ENCODE measurements around the gene NCF4.

Gene NCF4

GRCh38 chr22:36838119-36839030 is 22.4 kb upstream of the NCF4 start:
- DNase-seq (ENCODE audit: low spot score): no peak

GRCh38 chr22:36839356-36840073 is 21.3 kb upstream of the NCF4 start:
- DNase-seq (ENCODE audit: low spot score): no peak

- no peak for DNase-seq (ENCODE audit: low spot score)
Observed at GRCh38 chr22:36840106-36840505, 20.7 kb upstream of the NCF4 start.

- no peak for DNase-seq (ENCODE audit: low spot score)
Observed at GRCh38 chr22:36846271-36846670, 14.5 kb upstream of the NCF4 start.

GRCh38 chr22:36846949-36847348 is 13.9 kb upstream of the NCF4 start:
- DNase-seq (ENCODE audit: low spot score): no peak

GRCh38 chr22:36850056-36850455 is 10.8 kb upstream of the NCF4 start:
- no peak for DNase-seq (ENCODE audit: low spot score)

GRCh38 chr22:36850682-36851081 is 10.1 kb upstream of the NCF4 start:
- DNase-seq (ENCODE audit: low spot score): no peak

- DNase-seq (ENCODE audit: low spot score): no peak
Observed at GRCh38 chr22:36852056-36852973, 8.5 kb upstream of the NCF4 start.

- peak; percentile 61 for DNase-seq (ENCODE audit: low spot score)
Observed at GRCh38 chr22:36853407-36854099, 7.3 kb upstream of the NCF4 start.

- DNase-seq (ENCODE audit: low spot score): no peak
Observed at GRCh38 chr22:36855478-36855877, 5.3 kb upstream of the NCF4 start.

- peak; percentile 86 for DNase-seq (ENCODE audit: low spot score)
Observed at GRCh38 chr22:36856121-36856791, 4.5 kb upstream of the NCF4 start.

- DNase-seq (ENCODE audit: low spot score): no peak
Observed at GRCh38 chr22:36856792-36857135, 4.0 kb upstream of the NCF4 start.

GRCh38 chr22:36858156-36858555 is 2.6 kb upstream of the NCF4 start:
- no peak for DNase-seq (ENCODE audit: low spot score)

- DNase-seq (ENCODE audit: low spot score): no peak
Observed at GRCh38 chr22:36858966-36859365, 1.8 kb upstream of the NCF4 start.

GRCh38 chr22:36860017-36860416 is 789 bp upstream of the NCF4 start:
- no peak for DNase-seq (ENCODE audit: low spot score)

GRCh38 chr22:36860438-36860820 is 377 bp upstream of the NCF4 start:
- DNase-seq (ENCODE audit: low spot score): no peak

GRCh38 chr22:36862251-36863242 is 1.7 kb downstream of the NCF4 start:
- no peak for DNase-seq (ENCODE audit: low spot score)

- DNase-seq (ENCODE audit: low spot score): no peak
Observed at GRCh38 chr22:36863281-36863680, 2.5 kb downstream of the NCF4 start.

GRCh38 chr22:36863979-36864378 is 3.2 kb downstream of the NCF4 start:
- DNase-seq (ENCODE audit: low spot score): no peak

Data from hepatic stellate cell (primary cell).